Measurements from ENCODE around the gene TMEM156.

The TMEM156 gene

GRCh38 chr4:39045827-39046221, 13.6 kb upstream of the TMEM156 start:
- no peak for TF ChIP-seq CTCF (conservative IDR thresholded peaks at IDR 0.05; ENCODE audit: low read depth)
- DNase-seq (ENCODE audit: low spot score): peak; percentile 25
- H3K27ac ChIP-seq: peak overlapping the region; percentile 91
- POLR2A ChIA-PET (ENCODE audit: low non-redundant PET): interaction anchor here (0.6 kb wide), 1 partner anchor 8 kb away, joined by 3 read pairs; no protein-coding TSS in a partner anchor
- CTCF ChIA-PET: interaction anchor here (0.5 to 0.7 kb wide), 2 partner anchors 30 to 950 kb away, joined by 4 to 6 read pairs; no protein-coding TSS in a partner anchor

GRCh38 chr4:39044956-39045826, 13.0 kb upstream of the TMEM156 start:
- ChIA-PET CTCF (interaction anchor here (0.7 kb wide), 2 partner anchors 13 to 30 kb away, joined by 5 to 6 read pairs; partner anchors contain the start of gene TMEM156), POLR2A (ENCODE audit: low non-redundant PET) (interaction anchor here (0.6 kb wide), 1 partner anchor 8 kb away, joined by 3 read pairs; no protein-coding TSS in a partner anchor)
- peak overlapping the region; percentile 91 for H3K27ac ChIP-seq
- peak; percentile 28 for DNase-seq (ENCODE audit: low spot score)
- TF ChIP-seq CTCF (conservative IDR thresholded peaks at IDR 0.05; ENCODE audit: low read depth): no peak

- H3K27ac ChIP-seq: peak overlapping the region; percentile 91
- DNase-seq (ENCODE audit: low spot score): peak; percentile 89
- ChIA-PET CTCF (no interaction called here), POLR2A (ENCODE audit: low non-redundant PET) (no interaction called here)
- TF ChIP-seq CTCF (conservative IDR thresholded peaks at IDR 0.05; ENCODE audit: low read depth): no peak
Measured at GRCh38 chr4:39044364-39044955, 12.3 kb upstream of the TMEM156 start.

- TF ChIP-seq CTCF (conservative IDR thresholded peaks at IDR 0.05; ENCODE audit: low read depth): no peak
- ChIA-PET POLR2A (ENCODE audit: low non-redundant PET) (no interaction called here), CTCF (interaction anchor here (0.7 kb wide), 1 partner anchor 376 kb away, joined by 4 read pairs; no protein-coding TSS in a partner anchor)
- H3K27ac ChIP-seq: peak overlapping the region; percentile 91
- no peak for DNase-seq (ENCODE audit: low spot score)
Measured at GRCh38 chr4:39043861-39044363, 11.7 kb upstream of the TMEM156 start.

- peak; percentile 20 for DNase-seq (ENCODE audit: low spot score)
- POLR2A ChIA-PET (ENCODE audit: low non-redundant PET): no interaction called here
- CTCF ChIA-PET: interaction anchor here (0.7 kb wide), 1 partner anchor 377 kb away, joined by 4 read pairs; no protein-coding TSS in a partner anchor
Measured at GRCh38 chr4:39043058-39043860, 11.1 kb upstream of the TMEM156 start.

More at GRCh38 chr4:39043058-39043860, 11.1 kb upstream of the TMEM156 start:
- TF ChIP-seq CTCF (conservative IDR thresholded peaks at IDR 0.05; ENCODE audit: low read depth): no peak
- peak overlapping the region; percentile 75 for H3K27ac ChIP-seq
